HG03460 (cell line): ENCODE results near the gene NAV2.

Source experiments
- ATAC-seq: cut with Tn5 transposase; IDR thresholded peaks from one replicate; pipeline ENCODE4 v1.9.1; 2021; ENCODE audit not compliant: unreplicated experiment

Gene NAV2

DNA sequence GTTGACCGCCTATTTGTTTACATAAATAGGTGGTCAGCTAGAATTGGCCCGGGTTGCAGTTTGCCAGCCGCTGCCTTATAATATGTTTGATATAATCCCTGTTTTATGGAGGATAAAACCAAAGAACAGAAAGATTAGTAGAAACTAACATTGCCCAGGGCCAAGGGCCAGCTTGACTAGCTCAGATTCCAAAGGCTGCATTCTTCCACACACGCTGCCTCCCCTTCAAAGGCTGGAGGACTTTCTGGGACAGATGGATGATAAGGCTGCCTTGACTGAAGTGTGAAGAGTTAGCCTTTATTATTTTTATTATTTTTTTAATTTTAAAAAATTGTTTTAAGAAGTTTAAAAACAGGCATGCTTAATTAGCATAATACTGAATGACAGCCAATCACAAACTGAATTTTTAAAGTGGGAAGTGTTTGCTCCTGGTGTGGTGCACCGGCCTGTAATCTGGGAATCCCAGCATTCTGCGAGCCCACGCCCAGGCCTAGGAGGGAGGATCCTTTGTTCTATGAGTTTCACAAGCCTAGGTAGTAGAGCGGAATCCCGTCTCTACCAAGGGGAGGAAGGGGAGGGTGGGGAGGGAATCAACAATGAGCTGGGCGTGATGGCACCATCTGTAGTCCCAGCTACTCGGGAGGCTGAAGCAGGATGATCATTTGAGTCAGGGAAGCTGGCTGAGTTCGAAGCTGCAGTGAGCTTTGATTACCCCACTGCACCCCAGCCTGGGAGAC, 114.9 kb downstream of the NAV2 start:
- ATAC-seq = no peak

DNA sequence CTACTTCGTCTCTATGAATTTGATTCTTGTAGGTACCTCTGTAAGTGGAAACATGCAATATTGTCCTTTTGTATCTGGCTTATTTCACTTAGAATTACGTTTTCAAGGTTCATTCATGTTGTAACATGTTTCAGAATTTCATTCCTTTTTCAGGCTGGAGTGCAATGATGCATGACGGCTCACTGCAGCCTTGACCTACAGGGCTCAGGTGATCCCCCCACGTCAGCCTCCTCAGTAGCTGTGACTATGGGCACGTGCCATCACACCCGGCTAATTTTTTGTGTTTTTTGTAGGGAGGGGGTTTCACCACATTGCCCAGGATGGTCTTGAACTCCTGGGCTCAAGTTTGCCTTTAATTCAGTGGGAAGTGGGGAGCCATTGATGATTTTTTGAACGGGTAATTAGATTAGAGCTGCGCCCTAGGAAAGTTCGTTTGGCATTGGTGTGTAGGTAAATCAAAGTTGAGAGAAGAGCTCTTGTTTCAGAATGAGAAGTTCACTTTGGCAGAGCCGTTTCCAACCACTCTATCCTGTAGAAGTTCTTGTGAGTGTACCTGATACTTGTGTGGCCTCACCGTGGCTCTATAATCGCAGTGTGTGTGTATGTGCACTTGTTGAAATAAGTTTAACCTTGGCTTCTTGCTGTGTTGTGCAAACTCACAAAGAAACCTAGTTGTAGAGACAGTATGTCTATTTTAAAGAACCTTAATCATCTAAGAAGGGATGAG, 115.9 kb downstream of the NAV2 start:
- no peak for ATAC-seq

GRCh38 chr11:19829109-19829837, 116.6 kb downstream of the NAV2 start:
- no peak for ATAC-seq

DNA sequence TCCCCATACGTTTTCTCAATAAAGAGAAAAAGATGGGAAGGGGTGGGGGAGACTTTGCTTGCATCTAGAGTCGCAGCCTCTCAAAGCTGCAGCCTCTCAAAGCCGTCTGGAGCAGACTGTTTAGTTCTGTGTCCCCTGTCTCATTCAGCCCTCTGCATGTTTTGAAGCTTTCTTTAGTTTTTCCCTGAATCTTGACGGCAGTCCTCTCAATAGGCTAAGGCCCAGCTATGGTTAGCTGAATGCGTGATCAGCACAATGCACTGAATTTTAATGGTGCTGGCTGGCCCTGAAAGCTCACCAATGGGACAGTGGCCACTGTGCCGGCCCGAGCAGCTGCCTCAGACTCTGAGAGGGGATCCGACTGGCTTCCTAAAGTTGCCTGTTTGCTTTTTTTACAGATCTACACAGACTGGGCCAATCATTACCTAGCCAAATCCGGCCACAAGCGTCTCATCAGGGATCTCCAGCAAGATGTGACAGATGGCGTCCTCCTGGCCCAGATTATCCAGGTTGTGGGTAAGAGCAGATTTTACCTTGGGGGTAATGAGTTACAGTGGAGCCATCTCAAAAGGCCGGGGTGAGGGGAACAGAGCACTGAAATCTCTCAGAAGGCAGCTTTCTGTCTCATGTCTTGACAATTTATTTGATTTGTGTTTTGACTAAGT, 119.6 kb downstream of the NAV2 start:
- no peak for ATAC-seq

DNA sequence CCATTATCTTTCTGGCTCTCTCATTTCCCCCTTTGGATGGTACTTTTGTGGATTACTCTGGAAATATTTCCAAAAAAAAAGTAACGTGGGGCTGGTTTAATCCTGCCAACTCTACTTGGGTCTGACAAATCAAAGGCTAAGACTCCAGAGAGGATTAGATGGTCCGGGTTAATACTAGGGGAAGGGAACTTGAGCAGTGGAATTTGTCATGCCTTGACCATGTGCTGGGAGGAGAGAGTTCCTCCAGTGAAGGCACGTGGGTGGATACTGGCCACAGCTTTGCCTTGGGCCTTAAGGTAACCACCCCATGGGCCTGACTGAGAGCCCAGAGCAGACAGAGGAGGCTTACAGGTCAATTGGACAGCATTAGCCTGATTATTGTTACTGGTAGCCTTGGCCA, 120.3 kb downstream of the NAV2 start:
- ATAC-seq = no peak

- ATAC-seq = no peak
Observed at GRCh38 chr11:19834771-19835170, 122.1 kb downstream of the NAV2 start.

DNA sequence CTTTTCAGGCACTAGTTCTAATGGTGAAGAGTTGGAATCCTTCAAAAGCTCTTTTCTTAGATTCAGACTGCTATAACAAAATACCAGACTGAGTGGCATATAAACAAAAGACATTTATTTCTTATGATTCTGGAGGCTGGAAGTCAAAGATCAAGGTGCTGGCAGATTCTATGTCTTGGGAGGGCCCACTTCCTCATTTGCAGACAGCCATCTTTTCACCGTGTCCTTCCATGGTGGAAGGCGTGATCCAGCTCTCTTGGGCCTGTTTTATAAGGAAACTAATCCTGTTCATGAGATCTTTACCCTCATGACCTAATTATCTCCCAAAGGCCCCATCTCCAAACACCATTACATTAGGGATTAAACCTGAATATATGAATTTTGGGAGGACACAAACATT, 124.0 kb downstream of the NAV2 start:
- no peak for ATAC-seq

GRCh38 chr11:19838994-19839768, 126.5 kb downstream of the NAV2 start:
- ATAC-seq = no peak

GRCh38 chr11:19840961-19841360, 128.3 kb downstream of the NAV2 start:
- ATAC-seq = no peak

DNA sequence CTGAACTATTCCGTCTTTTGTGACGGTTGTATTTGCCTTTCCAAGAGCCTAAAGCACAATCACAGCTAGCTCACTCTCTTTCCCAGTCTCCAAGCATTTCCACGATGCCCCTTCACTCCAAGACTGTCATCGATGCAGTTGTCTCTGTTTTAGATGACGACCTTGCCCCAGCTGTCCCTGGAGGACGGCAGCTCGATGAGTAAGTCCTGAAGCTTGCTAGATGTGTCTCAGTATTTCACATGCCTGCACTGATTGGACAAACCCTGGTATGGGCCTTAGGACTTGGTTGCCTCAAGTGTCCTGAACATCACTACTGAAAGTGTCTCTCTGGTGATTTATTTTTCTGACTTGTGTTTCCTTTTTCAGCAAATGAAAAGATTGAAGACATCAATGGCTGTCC, 129.9 kb downstream of the NAV2 start:
- no peak for ATAC-seq

GRCh38 chr11:19843079-19843478, 130.4 kb downstream of the NAV2 start:
- no peak for ATAC-seq

DNA sequence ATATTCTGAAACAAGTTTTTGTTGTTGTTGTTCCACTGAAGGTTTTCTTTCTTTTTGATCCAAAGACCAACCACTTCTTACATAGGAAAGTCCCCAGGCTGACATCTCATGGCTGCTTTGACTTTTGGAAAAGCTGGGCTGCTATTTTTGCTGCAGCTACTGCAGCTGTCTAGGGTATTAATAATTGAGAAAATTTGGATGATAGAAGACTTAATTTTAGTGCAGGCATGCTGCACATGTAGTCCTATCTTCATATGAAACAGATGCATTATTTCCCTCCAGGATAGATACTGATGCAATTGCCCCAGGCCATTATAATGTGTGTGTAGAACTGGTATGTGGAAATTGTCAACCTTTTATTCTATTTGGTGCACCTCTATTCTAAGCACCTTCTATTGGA, 131.4 kb downstream of the NAV2 start:
- ATAC-seq = no peak

DNA sequence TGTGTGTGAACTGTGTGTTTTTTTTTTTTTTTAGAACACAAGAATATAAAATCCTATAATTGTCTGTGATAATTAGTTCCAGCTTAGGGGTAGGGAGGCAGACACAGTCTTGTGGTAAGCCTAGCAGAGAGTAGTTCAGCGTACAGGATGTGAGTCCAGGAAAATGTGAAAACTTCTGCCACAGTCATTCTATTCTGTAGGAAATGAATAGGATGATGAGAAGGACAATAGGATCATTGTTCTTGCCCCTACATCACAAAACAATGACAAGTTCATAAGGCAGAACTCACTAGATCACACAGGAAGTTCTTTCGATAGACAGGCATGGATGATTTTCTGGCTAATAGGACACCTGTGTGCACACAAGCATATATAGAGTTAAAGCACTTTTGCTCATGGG, 132.2 kb downstream of the NAV2 start:
- ATAC-seq = no peak

GRCh38 chr11:19845626-19846025, 133.0 kb downstream of the NAV2 start:
- ATAC-seq = no peak

- no peak for ATAC-seq
Observed at GRCh38 chr11:19846654-19847305, 134.1 kb downstream of the NAV2 start.

DNA sequence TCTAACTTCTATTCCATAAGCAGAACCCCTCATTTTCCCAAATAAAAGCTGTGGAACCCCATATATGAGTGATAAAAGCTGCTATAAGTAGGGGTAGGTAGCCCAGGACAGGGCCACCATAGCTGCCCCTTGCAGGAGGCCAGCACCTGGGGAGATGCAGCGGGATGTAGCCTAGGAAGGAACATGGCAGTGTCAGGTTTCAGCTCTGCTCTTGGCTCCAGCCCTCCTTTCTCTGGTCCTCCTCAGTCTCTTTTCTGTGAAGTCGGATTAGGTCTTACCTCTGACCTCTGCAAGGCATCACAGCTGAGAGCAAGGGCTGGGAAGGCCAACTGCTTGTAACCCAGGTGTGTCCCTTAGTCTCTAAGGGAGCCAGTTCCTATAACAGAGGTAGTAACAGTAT, 135.6 kb downstream of the NAV2 start:
- no peak for ATAC-seq

- no peak for ATAC-seq
Observed at GRCh38 chr11:19849107-19849789, 136.6 kb downstream of the NAV2 start.

- ATAC-seq = no peak
Observed at GRCh38 chr11:19849947-19850593, 137.4 kb downstream of the NAV2 start.

DNA sequence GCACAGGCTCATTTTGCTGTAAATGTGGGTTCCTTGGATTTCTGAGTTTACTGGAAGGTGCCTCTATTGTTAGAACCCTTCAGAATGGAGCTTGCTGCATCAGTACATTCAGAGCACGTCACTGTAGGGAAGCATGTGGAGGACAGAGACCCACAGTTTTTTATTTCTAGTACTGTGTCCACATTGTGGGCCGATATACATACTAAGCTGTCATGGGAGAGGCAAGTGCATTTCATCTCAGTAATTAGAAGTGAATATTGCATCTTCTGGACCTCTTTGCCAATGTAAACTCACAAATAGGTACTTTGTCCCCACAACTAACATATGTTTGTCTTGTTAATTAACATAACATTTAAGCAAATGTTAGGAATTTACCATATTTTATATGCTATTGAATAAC, 139.7 kb downstream of the NAV2 start:
- ATAC-seq = no peak
